NCI-H82 treated with DMSO at 0.1 percent for 48 hours (cell line): ENCODE measurements around the gene TSPAN9.
A peak's percentile ranks its signal among the peaks of the same experiment; 100 is the strongest.

Experiments used
- DNase-seq: peaks from one replicate; lab custom pipeline; 2025; ENCODE audit not compliant: unreplicated experiment; lab: John Stamatoyannopoulos, UW

TSPAN9 gene

DNA sequence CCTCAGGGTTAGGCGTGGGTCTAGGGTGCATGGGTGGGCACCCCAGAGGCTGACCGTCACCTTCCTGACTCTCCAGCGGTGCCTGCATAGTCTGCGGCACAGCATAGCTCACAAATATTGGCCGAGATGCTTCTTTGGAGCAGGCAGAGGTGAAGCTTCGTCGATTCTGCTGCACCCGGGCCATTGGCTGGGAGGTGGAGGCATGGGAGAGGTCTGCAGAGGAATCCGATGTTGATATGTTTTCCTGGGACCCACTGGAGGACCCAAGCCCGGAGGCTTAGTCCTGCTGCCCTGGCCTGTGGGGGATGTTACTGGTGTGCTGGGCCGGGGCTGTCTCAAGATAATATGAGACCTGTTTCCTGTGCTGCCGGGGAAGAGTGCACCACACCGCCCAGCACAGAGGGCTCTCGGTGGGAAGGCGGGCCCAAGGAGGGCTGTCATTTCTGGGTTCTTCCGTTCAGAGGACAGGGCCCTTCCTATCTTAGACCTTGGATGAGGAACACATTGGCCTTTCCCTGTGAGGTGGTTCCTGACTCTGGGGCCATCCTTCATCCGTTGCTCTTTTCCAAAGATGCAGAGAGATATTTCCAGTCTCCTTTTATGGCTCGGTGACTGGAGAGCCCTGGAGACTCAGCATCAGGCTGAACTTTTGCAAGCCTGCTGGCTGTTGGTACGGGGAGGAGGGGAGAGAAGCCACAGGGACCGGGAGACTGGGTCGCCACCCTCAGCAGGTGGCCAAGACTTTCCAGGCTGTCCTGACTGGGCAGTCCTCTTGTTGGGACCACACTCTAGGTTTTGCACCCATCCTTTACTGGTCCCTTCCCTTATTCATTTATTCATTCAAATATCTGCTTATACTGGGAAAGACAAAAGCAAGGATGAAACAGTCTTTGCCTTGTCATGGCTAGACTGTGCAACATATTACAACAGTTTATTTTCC lies 143.5 kb downstream of the TSPAN9 start:
- DNase-seq = no peak

DNA sequence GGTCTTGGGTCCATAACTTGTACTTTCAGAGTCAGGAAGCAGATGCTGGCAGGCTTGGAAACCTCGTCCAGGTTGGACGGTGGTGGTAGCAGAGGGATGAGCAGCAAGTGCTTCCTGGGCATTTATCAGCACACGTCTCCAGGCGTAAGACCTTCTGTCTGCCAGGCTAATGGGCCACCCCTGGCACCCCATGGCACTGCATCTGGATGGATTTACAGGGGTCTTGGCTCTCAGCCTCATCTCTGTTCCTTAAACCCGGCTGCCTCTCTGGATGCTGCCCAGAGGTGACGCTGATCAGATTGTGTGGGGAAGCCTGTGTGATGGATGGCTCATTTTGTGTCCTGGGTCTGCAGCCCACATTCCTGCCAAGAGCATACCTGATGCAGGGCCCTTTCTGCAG lies 145.1 kb downstream of the TSPAN9 start:
- no peak for DNase-seq

DNA sequence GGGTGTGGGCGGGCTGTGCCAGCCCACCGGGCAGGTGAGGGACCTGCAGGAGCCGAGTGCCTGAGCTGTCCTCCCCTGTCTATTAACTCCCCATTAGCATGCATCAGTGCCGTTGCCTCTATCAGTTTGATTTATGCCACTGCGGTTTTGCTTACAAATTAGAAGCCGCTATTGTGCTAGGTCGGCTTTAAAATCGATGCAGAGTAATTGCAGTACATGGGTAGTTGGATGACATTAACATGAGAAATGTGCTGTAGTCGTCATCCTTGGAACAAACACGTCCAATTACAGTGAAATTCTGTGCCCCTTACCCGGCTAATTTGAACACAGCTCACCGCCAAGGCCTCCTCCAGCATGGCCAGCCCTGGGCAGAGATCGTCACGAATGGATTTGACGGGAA lies 145.8 kb downstream of the TSPAN9 start:
- no peak for DNase-seq

DNA sequence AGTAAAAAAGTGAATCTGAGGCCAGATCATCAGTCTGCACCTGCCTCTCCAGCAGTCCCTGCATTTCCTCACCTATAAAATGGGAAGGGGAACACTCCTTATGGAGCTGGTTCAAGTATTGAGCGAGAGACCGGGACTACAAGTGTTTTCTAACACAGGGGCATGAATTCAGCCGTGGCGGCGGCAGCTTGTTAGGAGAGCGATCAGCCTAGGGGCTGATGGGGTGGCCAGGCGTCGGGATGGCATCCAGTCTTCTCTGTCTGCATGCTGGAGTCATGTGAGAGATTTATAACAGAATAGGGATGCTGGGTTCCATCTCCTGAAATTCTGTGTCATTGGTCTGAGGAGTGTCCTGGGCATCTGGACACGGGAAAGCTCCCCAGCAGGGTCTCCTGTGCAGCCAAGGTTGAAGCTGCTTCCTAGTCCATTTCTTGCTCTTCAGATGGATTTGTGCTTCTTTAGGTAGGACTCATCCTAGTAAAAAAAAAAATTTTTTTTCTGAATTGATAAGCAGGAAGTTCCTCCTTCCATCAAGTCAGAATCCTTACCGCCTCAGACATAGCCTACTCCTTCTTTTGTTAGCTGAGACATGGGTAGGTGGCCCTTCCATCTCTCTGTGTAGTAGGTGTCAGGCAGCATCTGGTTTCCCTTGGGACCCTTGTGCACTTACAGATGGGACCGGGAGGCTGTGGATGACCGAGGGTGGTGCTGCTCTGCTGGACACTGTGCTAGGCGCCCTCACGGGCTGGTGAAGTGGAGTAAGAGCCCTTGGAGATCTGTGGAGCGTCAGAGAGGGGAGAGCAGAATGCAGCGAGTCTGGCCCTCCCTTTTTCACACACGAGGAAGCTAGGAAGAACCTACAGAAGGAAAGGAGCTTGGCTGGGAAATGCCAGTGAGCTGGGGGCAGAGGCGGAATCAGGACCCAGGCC lies 146.7 kb downstream of the TSPAN9 start:
- DNase-seq = no peak

DNA sequence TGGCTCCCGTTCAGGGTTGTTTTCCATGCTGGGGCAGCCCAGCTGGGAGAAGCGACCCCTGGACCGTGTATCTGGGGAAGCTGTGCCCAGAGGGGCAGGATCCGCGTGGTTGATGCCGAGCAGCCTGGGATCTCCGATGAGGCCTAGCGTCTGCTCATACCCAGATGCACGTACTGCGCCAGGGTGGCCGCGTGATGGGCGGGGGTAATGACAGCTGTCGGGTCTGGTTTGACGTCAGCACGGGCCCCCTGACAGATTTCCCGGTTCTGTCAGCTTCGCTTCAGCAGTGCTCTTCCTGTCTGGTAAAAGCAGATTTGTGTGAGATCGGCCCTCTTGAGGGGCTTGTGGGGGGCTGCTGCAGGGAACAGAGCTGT lies 147.3 kb downstream of the TSPAN9 start:
- DNase-seq = no peak

DNA sequence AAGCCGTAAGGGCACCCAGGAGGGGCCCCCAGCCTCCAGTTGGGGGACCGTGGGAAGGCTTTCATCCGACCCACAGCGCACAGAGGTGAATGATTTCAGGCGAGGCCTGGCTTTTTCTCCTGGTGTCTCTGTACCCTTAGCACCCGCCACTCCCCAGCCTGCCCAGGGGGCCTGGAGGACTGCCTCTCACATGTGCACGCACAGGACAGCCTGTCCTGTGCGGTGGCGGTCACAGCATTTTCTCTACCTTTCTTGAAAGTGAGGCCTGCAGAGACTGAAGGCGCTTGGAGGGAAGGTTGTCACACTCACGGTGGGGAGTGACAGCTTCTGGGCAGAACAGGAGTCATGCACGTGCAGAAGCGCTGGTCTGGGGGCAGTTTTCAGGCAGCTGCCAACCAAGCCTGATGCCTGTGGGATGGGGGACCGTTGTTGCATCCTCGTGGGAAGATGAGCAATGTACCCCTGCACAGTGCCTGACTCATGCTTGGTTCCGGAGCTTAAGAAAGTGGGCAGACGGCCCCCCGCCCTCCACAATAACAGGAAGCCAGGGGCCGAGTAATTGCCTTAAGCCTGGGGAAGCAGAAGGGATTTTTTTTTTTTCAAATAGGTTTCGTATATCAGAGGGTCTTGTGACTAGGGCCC lies 148.1 kb downstream of the TSPAN9 start:
- DNase-seq = peak; percentile 79

DNA sequence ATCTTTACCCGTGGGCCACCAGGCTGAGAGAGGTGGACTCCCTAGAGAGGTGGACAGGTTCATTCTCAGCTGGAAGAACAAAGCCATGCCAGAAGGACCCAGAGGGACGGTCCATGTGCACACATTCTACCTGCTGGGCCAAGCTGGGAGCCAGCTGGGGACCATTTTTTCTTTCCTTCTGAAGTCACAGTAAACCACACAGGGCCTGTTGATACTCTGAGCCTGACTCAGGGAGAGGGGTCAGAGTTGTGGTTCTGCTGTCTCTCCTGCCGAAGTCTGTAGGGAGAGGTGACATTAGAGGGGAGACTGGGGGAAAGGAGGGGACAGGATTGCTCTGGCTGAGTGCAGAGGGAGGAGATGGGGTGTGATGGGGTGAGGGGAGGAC lies 148.6 kb downstream of the TSPAN9 start:
- DNase-seq = no peak

DNA sequence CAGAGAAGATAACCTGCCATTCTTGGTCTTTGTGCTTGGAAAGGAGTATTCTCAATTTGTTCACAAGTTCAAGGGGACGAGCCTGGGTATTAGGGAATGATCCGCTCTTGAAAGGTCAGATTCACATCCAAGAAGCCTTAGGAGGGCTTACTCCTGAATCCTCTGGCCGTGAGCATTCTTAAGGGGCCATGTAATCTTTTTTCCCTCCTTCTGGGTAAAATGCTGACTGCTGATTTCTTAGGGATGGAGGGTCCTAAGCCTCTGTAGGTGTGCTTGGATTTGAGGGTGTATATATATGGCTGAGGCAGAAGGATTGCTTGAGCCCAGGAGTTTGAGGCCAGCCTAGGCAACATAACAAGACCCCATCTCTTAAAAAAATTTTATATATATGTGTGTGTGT lies 149.1 kb downstream of the TSPAN9 start:
- no peak for DNase-seq

DNA sequence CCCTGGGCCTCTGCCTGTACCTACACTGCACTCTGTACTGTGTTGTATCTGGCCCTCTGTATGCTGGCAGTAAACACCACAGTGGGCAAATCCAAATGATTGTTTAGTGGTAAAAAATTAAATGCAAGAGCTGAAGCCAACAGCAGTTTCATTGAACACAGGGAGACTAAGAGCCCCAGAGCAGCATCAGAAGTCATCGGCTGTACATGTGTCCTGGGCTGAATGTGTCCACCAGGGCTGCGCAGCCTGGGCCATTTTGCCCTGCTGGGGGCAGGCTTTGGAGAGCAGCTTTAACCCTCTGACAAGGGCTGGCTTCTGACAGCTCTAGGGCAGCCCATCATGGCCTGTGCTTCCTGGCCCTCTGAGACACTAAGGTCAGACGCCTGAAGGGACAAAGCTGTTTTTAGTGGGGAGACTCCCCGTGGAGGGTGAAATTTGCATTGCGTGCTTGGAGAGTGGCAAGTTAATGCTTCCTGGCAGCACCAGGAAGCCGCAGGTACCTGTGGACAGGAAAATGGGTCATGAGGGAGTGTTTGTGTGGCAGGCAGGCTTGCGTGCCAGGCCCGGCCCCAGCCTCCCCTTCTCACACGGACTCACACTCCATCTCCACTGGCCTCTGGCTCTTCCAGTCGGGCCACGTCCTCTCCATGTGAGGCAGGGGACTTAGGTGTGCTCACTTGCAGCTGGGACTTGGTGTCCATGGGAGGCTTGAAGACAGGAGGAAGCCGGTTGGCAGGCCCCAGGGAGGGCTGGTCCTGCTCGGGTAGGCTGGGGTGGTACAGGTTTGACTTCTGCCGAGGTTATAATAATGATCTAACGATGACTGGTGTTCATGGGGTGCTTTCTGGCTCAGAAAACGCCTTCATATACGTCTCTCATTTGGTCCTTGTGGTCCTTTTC lies 150.1 kb downstream of the TSPAN9 start:
- DNase-seq = no peak

DNA sequence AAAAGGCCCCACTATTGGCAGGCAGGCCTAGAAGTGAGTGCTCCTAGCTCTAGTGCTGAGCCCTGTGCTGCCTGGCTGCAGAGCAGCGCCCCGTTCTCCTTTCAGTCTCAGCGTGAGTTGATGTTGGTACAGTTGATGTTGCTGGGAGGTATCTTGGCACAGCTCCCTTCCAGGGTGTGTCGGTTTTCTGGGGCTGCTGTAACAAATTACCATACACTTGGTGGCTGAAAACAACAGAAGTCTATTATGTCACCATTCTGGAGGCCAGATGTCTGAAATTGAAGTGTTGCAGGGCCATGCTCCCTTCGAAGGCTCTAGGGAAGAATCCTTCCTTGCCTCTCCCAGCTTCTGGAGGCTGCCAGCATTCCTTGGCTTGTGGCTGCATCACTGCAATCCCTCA lies 151.4 kb downstream of the TSPAN9 start:
- DNase-seq = no peak

DNA sequence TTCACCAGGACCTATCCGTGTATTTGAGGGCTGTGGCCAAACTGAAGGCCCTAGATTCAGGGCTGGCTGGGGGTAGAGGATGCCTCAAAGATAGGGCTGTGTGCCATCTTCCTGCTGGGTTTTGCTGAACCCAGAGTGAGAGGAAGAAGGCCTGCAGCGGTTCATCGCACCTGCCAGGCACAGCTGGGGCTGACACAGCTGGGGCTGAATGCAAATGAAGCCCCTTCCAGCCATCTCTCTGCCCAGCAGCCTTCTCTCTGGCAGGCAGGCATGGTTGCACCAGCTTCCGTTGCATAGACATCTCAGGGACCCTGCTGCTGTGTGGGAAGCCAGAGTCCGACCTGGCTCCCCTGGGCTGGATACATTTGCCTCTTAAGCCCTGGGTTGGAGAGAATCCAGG lies 152.4 kb downstream of the TSPAN9 start:
- DNase-seq = no peak

DNA sequence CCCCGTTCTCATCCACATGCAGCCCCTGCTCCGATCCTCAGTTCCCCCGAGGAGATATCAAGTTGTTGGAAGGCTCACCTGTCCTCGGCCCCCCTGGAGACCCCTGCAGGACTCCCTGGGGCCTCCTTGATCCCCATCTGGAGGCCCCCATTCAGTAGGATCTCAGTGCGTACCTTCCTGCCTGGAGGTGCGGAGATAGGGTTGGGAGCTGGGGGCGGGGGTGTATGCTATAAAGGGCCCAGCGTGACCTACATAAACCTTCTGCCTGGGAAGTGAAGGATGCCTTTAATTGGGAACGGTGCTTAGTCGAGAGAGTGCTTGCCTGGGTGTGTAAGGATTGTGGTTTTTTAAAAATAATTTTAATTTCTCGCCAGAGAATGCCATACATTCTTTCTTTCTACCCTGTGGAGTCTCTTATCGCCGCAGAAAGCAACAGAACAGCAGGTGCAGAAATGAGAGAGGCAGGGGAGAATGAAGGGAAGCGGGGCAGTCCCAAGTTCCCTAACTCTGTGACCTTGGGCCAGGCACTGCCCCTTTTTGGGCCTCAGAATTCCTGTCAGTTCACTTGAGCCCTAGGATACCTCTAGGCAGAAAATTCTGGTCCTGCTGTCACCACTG lies 153.7 kb downstream of the TSPAN9 start:
- DNase-seq = no peak

DNA sequence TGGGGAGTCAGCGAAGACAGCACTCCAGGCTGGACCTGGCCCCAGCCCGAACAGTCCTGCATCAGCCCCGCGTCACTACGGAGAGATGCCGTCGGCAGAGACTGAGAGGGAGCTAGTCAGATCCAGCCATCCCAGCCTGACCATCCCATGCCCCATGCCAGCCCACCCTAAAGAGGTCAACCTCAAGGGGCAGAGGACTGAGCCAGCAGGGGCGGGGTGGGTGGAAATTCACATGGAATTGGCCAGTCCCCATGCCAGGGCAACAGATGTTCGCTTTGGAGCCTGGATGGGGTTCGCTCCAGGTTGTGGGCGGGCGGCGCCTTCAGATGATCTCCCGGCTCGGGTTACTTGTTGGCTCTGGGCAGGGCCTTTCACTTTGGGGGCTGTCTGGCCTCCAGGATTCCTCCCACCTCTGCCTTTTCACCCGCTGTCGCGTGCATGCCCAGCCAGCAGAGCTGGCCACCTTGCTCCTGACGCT lies 154.3 kb downstream of the TSPAN9 start:
- no peak for DNase-seq

DNA sequence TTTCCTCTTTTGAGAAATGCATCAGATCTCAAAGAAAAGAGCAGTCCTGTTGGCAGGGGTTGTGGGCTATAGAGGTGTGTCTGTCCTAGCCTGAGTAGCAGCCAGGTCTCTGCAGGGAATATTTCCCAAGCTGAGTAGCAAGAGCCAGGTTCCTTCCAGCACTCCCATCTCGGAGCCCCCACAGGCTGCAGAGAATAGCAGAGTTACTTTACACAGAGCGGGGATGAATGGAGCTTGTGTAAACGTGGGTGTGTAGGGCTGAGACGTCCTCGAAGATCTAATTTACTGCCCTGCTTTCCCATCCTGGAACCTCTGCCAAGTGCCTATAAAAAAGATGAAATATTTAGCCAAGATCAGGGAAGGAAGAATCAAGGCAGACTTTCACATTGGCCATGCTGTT lies 156.6 kb downstream of the TSPAN9 start:
- DNase-seq = no peak

DNA sequence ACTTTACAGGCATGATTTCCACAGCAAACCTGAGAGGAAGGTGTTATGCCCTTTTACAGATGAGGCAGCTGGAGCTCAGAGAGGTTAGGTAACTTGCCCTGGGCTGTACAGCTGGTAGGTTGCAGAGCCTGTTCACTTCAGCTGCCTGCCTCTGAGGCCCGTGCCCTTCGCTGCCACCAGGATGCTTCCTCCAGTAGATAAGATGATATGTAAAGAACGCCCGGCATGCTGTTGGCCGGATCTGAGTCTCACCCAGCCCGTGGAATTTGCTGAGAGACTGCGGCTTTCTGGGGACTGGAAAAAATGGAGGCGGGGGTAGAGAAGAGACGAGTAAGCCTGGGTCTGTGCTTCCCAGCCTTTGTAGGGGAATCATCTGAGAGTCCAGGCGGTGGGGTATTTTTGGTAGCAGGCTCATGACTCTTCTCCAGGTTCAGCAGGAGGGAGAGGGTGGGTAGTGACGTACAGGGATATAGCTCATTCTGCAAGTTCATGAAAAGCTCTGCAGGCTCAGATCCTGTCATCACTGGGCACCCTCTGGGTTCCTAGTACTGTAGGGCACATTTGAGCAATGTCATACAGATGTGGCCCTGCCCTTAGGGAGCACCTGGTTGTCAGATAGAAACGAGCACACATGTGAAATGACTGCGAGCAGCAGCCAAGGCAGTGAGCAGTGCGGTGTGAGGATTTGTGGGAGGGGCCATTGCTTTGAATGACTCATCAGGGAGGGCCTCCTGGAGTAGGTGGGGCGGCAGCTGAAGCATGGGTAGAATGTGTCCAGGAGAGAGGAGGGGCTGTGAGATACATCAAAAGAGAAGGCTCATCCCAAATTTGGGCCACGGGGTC lies 159.4 kb downstream of the TSPAN9 start:
- DNase-seq = no peak

DNA sequence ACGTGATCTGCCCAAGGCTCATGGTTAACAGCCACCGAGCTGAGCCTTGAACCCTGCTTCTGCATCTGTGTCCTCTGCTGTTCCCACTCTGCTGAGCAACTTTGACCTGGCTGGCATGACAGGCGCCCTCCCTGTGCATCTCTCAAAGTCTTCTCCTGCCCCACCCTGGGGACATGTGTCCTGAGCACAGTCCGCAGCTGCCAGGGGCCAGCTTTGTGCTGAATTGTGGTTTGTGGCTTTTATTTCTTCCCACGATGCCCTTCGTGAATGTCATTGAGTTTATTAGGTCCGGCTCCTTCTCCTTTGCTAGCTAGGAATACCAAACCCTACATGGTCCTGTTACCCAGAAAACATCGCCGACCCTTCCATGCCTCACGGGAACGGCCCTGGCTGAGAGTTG lies 161.0 kb downstream of the TSPAN9 start:
- DNase-seq = no peak

DNA sequence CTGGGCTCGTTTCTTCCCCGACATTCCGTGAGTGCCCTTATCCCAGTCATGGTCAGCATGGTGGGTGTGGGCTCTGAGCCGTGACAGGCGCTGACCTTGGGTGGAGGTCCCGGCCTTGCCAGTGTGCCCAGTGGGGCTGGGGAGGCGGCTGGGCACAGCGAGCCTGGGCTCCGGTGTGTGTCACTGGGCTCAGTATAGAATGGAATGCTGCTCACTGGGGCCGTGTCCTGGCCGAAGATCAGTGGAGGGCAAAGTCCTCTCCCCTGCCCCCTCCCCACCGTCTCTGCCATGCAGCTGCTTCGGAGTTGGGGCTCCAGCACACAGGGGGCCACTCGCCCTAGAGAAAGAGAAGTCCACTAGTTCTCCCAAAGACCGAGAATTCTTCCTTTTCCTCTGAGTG lies 164.4 kb downstream of the TSPAN9 start:
- DNase-seq = no peak

DNA sequence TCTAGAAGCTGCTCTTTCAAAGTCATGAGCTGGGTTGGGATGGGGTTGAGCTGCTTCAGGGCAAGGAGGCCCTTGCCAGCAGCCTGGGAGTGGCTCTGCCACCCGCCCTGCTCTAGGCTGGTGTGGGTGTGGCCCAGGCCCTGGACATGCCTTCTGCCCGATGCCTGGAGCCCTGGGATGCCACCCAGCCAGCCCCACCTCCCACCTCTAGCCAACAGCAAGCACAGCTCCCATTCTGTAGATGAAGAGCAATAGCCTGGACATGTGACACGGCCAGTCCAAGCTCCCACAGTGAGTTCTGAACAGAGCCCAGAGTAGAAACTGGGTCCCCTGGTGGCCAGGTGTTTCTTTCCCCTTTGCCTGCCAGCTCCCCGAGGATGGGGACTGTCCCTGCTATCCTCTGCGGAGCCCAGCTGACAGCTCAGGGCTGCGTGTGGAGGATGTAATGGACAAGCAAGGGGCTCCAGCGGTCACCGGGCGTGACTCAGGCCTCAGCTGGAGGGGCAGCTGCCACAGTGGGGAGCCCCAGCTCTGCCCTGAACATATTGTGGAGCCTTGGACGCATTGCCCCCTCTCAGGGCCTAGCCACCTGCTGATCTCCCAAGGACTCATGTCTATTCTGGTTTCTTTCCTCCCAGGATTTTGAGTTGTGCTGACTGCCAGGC lies 165.2 kb downstream of the TSPAN9 start:
- no peak for DNase-seq
